Upper lobe of left lung (tissue), 4 donors: ENCODE measurements around the gene ALDH1A1.

Source experiments
- CTCF ChIP-seq, 6 experiments: fragments of 450-650 bp in 4 of 6; fragments of 200-600 bp in 2 of 6; sonication (generic) in 2 of 6; IDR thresholded peaks; one replicate each; pipeline ENCODE4 v1.5.1; 2016 to 2019; ENCODE audit warnings: antibody characterized with exemption in 6 of 6
- EP300 ChIP-seq, 4 donors: sonication (generic); formaldehyde crosslinking; IDR thresholded peaks; one replicate each; pipeline ENCODE4 v1.5.1; 2017; ENCODE audit warnings: antibody characterized with exemption in 4 of 4, control low read depth in 2 of 4
- POLR2A ChIP-seq, 4 donors: fragments of 450-650 bp; IDR thresholded peaks; one replicate each; pipeline ENCODE4 v1.5.1; 2016 to 2017; ENCODE audit warnings: antibody characterized with exemption in 4 of 4, mild to moderate bottlenecking in 2 of 4
- POLR2AphosphoS5 ChIP-seq, 2 donors: sonication (generic); formaldehyde crosslinking; IDR thresholded peaks; one replicate each; pipeline ENCODE4 v1.5.1; 2017; ENCODE audit warnings: antibody characterized with exemption in 2 of 2

- TF ChIP-seq CTCF (IDR thresholded peaks at IDR 0.05) (no peak), POLR2A (IDR thresholded peaks at IDR 0.05) (no peak), EP300 (IDR thresholded peaks at IDR 0.05) (no peak), POLR2AphosphoS5 (IDR thresholded peaks at IDR 0.05) (no peak)
These were observed 89.3 kb downstream of the ALDH1A1 start for GRCh38 chr9:72863456-72864094.
